ENCODE measurements around the gene LAMTOR2.

DNA sequence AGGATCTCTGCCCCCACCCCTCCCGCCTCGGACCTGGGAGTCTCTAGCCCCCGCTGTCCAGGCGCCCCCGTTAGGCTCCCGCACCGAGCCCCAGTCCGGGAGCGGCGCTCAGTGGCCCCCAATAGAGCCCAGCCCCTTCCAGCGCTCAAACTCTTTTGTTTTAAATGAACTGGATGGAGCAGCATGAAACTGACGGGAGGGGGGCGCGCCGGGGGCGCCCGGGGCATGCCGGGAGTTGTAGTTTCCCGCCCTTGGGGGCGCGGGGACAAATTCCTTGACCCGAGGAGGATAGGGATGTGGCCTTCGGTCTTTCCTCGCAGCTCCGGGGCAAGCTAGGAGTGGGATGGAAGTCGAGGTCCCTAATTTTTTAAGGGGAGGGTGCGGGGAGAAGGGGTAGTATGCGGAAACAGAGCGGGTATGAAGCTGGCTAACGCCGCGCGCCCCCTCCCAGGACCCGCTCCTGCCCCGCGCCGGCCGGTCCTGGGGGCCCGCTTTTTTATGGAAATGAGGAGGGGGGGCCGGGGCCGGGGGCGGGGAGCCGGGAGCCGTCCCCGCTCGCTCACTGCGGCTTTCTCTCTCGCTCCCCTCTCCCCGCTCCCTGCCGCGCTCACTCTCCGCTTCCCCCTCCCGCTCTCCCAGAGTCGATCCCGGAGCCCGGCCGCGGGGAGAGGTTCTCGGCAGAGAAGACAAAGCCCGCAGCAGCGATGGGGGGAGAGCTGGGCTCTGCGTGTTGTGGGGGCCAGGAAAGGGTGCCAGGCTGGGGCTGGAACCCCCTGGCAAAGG lies 27.9 kb downstream of the LAMTOR2 start, which contains the start of gene MEX3A:
- TF ChIP-seq, protein P1, sequence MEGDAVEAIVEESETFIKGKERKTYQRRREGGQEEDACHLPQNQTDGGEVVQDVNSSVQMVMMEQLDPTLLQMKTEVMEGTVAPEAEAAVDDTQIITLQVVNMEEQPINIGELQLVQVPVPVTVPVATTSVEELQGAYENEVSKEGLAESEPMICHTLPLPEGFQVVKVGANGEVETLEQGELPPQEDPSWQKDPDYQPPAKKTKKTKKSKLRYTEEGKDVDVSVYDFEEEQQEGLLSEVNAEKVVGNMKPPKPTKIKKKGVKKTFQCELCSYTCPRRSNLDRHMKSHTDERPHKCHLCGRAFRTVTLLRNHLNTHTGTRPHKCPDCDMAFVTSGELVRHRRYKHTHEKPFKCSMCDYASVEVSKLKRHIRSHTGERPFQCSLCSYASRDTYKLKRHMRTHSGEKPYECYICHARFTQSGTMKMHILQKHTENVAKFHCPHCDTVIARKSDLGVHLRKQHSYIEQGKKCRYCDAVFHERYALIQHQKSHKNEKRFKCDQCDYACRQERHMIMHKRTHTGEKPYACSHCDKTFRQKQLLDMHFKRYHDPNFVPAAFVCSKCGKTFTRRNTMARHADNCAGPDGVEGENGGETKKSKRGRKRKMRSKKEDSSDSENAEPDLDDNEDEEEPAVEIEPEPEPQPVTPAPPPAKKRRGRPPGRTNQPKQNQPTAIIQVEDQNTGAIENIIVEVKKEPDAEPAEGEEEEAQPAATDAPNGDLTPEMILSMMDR (IDR thresholded peaks at IDR 0.05): no peak
- no peak for TF ChIP-seq POLR2A (IDR thresholded peaks at IDR 0.05)

Data from thyroid gland (tissue), 4 donors.